Activated CD8-positive, alpha-beta memory T cell treated with anti-CD3 and anti-CD28 coated beads, Interleukin-2, amount 10 ng/mL, durations not matched to agents 7 days and 5 days (primary cell): ENCODE measurements around the gene RIN1. TPM values are rescaled to one million over a fixed set of nuclear protein-coding genes. Genes with fewer than 3 reads are reported as not detected.
A peak's percentile ranks its signal among the peaks of the same experiment; 100 is the strongest.

Source experiments
- ATAC-seq: fragments of 150-1000 bp; cut with Tn5 transposase; one replicate; pipeline ENCODE4 v1.10.0; 2021; ENCODE audit warnings: moderate library complexity
- CTCF ChIA-PET: fragments of 350-600 bp; sonication (Branson Sonifier 250); formaldehyde crosslinking; loops from one replicate; lab custom pipeline; 2021; ENCODE audit warnings: antibody characterized with exemption; lab: Charles Lee
- DNase-seq: peaks from one replicate; pipeline ENCODE4 v3.0.0-alpha.2; 2020
- H3K27ac Mint-ChIP-seq: one replicate; pipeline ENCODE4 v1.8.0; 2021; ENCODE audit warnings: mild to moderate bottlenecking, mixed read lengths
- H3K27me3 Mint-ChIP-seq: one replicate; pipeline ENCODE4 v1.8.0; 2021; ENCODE audit warnings: mixed read lengths
- H3K36me3 Mint-ChIP-seq: one replicate; pipeline ENCODE4 v1.8.0; 2021; ENCODE audit warnings: mild to moderate bottlenecking, mixed read lengths
- H3K4me1 Mint-ChIP-seq: one replicate; pipeline ENCODE4 v1.8.0; 2021; ENCODE audit warnings: mixed read lengths
- H3K4me3 Mint-ChIP-seq: one replicate; pipeline ENCODE4 v1.8.0; 2021; ENCODE audit warnings: mild to moderate bottlenecking, moderate library complexity, mixed read lengths
- H3K9me3 Mint-ChIP-seq: one replicate; pipeline ENCODE4 v1.8.0; 2022; ENCODE audit warnings: low read depth, mixed read lengths
- total RNA-seq, 2 experiments: library from RNA; stranded (reverse); gene quantifications; one replicate each; pipeline ENCODE4 v1.2.3, GENCODE V29; 2021

The RIN1 gene
- total RNA-seq, 2 experiments from 2014 or later = 0.68 to 2.5 TPM

DNA sequence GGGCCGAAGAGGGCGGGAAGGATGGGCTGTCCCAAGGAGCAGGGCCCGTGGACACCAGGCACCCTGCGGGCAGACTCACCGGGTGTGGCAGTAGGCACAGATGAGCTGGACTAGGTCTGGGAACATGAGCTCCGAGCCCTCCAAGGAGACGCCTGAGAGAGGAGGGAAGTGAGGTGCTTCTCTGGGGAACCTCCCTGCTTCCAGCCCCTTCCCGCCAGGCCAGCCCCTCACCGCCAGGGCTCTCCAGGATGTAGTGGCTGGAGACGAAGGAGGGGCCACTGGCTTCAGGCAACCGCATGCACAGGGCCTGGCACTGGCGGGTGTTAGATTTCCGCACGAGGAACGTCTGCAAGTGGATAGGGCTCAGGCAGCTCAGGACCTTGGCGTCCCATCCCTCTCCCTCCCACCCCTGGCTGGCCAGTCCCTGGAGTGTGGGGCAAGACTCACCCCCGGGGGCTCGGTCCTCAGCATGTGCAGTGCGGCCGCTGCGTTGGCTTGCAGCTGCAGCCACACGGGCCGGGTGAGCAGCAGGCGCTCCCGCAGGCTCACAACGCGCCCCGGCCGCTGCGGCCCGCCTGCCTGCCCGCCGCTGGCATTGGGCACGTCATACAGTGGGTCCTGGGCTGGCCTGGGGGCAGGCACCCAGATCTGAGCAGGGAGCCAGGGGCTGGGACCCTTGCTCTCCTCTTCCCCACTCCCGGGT, 552 bp downstream of the RIN1 start:
- Mint-ChIP-seq H3K27ac (no peak overlapping the region), H3K4me1 (peaks cover 36% of the 10 kb centered on the region), H3K36me3 (peaks cover 17% of the 10 kb centered on the region), H3K4me3 (no peak overlapping the region), H3K27me3 (no peaks in the 10 kb centered on the region), H3K9me3 (no peaks in the 10 kb centered on the region)
- ATAC-seq (peak; percentile 5), DNase-seq (peak; percentile 44)
- CTCF ChIA-PET = interaction anchor here (0.6 to 8.7 kb wide), 9 partner anchors 8 to 131 kb away, joined by 3 to 174 read pairs (median 5); partner anchors contain the start of genes BRMS1, CD248, PELI3 and TMEM151A

DNA sequence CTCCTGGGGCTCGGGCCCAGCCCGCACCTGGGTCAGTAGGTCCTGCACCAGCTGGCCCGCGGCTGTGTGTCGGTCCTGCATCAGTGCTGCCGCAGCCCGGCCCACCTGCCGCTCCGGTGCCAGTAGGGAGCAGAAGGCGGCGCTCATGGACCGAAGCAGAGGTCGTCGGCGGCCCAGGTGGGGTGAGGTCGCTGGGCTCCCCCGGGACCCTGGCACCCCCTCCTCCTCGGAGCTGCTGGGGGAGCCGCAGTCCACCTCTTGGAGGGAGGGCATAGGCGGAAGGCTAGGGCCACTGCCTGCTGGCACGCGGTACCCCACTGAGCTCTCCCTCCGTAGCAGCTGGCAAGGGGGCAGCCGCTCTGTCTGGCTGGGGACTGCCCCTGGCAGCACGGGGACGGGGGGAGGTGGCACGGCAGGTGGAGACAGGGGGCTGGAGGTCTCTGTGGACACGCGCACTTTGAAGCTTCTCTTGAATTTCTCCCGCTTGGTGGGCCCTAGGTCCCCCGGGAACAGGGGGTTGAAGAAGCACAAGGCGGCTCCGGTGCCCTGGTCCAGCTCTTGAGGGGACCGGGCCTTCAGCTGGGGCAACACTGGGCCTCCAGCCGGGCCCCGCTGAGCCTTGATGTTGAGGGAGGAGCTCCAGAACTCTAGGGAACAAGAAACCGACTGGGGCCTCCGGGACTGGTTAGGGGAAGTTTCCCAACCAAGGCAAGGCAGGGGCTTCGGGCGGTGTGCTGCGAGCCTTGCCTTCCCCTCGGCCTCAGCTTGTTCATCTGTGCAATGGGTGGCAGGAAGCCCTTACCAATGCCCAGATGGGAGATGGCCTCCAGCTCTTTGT, 1.4 kb downstream of the RIN1 start:
- DNase-seq (peak; percentile 40), ATAC-seq (no peak)
- no peak overlapping the region for H3K27ac Mint-ChIP-seq
- H3K9me3 Mint-ChIP-seq = no peaks in the 10 kb centered on the region
- peaks cover 17% of the 10 kb centered on the region for H3K36me3 Mint-ChIP-seq
- H3K4me1 Mint-ChIP-seq = peaks cover 36% of the 10 kb centered on the region
- no peak overlapping the region for H3K4me3 Mint-ChIP-seq
- CTCF ChIA-PET = interaction anchor here (0.7 to 8.7 kb wide), 7 partner anchors 9 to 54 kb away, joined by 3 to 174 read pairs (median 4); partner anchors contain the start of genes B4GAT1 and BRMS1
- no peaks in the 10 kb centered on the region for H3K27me3 Mint-ChIP-seq

DNA sequence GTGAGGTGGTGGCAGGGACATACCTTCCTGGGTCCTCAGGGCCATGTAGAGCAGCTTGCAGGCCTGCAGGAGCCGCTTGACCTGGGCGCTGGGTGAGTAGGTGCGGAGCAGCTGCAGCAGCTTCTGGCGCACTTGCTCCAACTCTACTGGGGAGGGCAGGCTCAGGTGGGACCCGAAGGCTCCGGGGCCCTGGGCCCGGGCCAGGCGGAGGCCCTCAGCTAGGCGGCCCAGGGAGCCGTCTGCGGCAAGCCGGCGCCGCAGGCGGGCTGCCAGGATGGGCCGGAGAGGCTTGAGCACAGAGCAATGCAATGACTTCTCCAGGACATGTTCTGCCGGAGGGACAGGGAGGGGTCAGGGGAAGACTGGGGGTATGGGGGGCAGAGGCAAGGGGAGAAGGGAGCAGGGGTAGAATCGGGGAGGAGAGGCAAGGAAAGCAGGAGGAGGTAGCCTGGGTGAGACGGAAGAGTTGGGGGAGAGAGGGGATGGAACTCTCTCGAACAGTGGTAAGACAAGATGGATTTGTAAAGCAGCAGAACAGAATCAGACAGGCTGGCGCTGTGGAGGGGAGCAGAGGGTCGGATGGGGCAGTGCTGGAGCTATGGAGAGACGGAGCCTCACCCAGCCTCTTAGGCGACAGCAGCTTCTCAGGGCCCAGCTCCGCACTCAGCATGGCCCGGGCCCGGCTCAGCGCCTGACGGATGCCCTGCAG, 2.2 kb downstream of the RIN1 start:
- DNase-seq (no peak), ATAC-seq (no peak)
- Mint-ChIP-seq H3K27ac (no peak overlapping the region), H3K27me3 (no peaks in the 10 kb centered on the region), H3K36me3 (peaks cover 17% of the 10 kb centered on the region), H3K9me3 (no peaks in the 10 kb centered on the region), H3K4me3 (no peak overlapping the region), H3K4me1 (peaks cover 35% of the 10 kb centered on the region)
- CTCF ChIA-PET = interaction anchor here (0.7 to 8.7 kb wide), 7 partner anchors 10 to 55 kb away, joined by 3 to 174 read pairs (median 4); partner anchors contain the start of genes B4GAT1 and BRMS1

DNA sequence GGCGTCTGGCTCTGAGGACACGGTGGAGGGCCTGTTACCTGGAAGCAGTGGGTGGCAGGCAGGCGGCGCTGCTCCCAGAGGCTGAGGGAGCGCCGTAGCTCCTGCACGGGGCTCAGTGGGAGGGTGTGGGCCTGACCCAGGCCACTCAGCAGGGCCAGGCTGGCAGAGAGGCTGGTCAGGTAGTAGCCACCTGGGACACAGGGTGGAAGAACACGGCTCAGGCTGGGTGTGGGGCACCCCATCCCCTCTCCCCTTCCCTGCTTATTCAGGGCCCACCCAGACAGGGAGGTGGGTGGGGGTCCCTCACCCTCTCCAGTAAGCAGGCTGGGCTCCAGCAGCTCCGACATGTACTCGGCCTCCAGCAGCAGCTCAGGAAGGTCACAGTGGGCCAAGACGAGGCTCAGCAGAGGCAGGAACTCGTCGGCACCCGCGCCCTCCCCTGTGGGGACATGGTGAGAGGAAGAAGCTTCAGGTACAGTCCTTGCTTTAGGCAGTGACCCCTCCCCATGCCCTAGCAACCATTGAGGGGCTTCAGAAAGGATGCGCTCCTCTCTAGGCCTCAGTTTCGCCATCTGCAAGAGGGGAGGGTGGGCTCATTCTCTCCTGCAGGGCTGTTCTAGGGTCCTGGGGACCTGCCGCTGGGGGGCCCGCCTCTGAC, 2.9 kb downstream of the RIN1 start:
- ATAC-seq = no peak
- H3K9me3 Mint-ChIP-seq = no peaks in the 10 kb centered on the region

DNA sequence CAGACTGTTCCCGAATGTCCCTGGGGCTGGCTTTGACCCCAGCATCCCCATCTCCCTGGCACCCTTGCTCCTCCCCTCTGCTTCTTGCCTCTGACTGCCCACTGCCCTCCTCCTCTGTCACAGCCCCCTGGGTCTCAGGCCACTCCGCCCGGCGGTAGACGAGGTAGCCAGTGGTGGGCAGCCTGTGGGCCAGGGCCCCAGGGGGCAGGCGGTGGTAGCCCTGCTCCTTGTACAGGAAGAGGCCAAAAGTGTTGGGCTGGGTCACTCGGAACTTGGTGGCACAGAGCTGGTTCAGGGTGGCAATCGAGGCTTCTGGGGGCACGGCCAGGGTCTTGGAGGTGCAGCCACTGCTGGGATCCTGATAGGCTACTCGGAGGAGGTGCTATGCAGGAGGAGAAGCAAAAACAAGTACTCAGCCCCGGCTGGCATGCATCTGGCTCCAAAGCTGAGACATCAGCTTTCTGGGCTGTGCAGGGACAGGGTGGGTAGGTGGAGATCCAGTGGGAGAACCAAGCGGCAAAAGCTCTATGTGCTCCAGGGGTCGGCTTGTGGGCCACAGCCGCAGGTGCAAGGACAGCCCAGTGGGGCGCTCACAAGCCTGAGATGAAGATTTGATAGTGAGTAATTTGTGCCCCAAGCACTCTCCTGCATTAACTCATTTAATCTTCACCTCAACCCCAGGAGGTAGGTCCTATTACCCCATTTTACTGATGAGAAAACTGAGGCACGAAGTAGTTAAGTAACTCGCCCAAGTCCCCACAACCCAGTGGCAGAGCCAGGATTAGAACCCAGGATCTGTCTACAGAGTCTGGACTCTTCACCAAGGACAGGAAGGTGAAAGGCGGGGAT, 3.6 kb downstream of the RIN1 start:
- ATAC-seq (no peak), DNase-seq (no peak)
- Mint-ChIP-seq H3K36me3 (peaks cover 9% of the 10 kb centered on the region), H3K27me3 (no peaks in the 10 kb centered on the region), H3K4me3 (no peak overlapping the region), H3K4me1 (peaks cover 35% of the 10 kb centered on the region), H3K27ac (peak overlapping the region; percentile 9), H3K9me3 (no peaks in the 10 kb centered on the region)
- CTCF ChIA-PET = interaction anchor here (1.0 to 8.7 kb wide), 4 partner anchors 20 to 56 kb away, joined by 3 to 174 read pairs (median 4); no protein-coding TSS in a partner anchor

More for the DNA sequence above, 2.9 kb downstream of the RIN1 start:
- H3K4me1 Mint-ChIP-seq = peaks cover 35% of the 10 kb centered on the region
- no peak overlapping the region for H3K4me3 Mint-ChIP-seq
- peaks cover 13% of the 10 kb centered on the region for H3K36me3 Mint-ChIP-seq
- H3K27me3 Mint-ChIP-seq = no peaks in the 10 kb centered on the region
- CTCF ChIA-PET = interaction anchor here (1.0 to 8.7 kb wide), 5 partner anchors 11 to 56 kb away, joined by 3 to 174 read pairs (median 3); partner anchors contain the start of gene BRMS1
- DNase-seq = no peak
- peak overlapping the region; percentile 9 for H3K27ac Mint-ChIP-seq

DNA sequence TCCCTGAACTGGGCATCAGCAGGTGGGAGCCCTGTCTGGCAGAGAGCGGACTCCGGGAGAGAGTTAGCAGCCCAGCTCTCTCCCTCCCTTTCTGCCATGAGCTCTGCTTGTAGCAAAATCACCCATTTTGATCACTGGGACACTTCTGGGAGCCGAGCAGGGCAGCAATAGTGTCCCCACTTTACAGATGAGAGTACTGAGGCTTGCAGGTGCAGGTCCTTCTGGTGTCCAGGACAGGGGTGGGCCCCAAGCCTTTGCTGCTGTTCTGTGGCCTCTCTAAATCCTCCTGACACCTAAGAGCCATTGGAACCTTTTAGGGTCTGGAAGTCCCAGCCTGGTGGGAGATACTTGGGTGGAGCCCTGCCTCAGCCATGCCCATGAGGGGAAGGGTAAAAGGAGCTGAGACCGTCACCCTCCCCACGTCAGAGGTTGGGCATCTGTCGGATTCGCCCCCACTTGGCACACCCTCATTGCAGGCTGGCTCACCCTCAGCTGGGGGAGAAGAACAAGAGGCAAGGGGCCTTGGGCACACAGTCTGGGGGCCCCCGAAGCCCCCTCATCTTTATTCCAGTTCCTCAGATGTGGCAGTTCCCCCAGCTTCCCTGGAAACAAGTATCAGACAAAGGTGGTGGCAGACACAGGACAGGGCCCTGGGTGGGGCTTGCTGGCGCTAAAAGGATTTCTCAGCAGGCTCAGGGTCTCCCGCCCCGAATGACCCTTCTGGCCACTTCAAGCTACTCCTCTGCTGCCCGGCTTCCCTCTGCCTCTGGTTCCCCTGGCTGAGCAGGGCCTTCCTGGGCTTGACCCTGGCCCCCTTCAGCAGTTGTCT, 4.5 kb downstream of the RIN1 start:
- Mint-ChIP-seq H3K9me3 (no peaks in the 10 kb centered on the region), H3K4me1 (peaks cover 34% of the 10 kb centered on the region), H3K36me3 (peaks cover 3% of the 10 kb centered on the region), H3K27ac (no peak overlapping the region), H3K27me3 (no peaks in the 10 kb centered on the region), H3K4me3 (no peak overlapping the region)
- no peak for DNase-seq
- no peak for ATAC-seq
- CTCF ChIA-PET = interaction anchor here (1.6 to 8.7 kb wide), 2 partner anchors 20 to 54 kb away, joined by 6 to 174 read pairs; no protein-coding TSS in a partner anchor

DNA sequence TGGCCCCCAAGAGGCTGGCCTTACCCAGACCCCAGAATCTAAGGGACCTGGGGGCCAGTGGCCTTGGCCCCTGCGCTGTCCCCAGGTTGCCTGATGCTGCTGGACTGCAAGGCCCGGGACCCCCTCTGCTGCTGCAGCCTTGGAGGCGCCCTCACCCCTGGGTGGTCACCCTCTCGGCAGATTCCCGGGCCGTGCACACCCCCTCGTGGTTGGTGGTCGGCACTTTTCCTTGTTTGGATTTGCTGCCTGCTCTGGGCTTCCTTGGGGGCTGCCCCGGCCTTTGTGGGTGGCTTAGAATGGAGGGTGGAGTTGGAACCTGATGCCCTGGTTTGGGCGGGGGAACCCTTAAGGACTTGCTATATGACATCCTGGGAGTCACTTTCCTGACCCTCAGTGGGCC, 5.3 kb downstream of the RIN1 start:
- Mint-ChIP-seq H3K9me3 (no peaks in the 10 kb centered on the region), H3K27ac (no peak overlapping the region), H3K36me3 (no peaks in the 10 kb centered on the region), H3K27me3 (no peaks in the 10 kb centered on the region), H3K4me1 (peaks cover 33% of the 10 kb centered on the region), H3K4me3 (no peak overlapping the region)
- no peak for ATAC-seq
- no peak for DNase-seq
- CTCF ChIA-PET = interaction anchor here (0.9 to 8.7 kb wide), 6 partner anchors 13 to 58 kb away, joined by 3 to 174 read pairs (median 8); partner anchors contain the start of genes B4GAT1 and CD248

DNA sequence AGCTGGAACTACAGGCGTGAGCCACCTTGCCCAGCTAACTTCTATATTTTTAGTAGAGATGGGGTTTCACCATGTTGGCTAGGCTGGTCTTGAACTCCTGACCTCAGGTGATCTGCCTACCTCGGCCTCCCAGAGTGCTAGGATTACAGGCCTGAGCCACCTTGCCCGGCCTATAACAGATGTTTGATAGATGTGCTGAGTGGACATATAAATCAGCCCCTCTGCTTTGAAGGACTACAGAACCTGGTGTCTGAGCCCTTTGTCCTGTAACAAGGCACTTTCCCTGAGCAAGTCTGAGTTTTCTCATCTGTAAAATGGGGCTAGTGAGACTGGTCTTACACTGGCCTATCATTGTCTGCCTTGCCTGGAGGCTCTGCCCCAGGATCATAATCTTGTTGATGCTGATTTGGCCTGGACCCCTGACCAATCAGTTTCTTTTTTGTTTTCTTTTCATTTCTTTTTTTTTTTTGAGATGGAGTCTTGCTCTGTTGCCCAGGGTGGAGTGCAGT, 7.0 kb downstream of the RIN1 start:
- no peak for ATAC-seq
- Mint-ChIP-seq H3K36me3 (no peaks in the 10 kb centered on the region), H3K27ac (peak overlapping the region; percentile 81), H3K4me1 (peaks cover 45% of the 10 kb centered on the region), H3K27me3 (no peaks in the 10 kb centered on the region), H3K9me3 (no peaks in the 10 kb centered on the region), H3K4me3 (no peak overlapping the region)
- DNase-seq = no peak
- CTCF ChIA-PET = interaction anchor here (0.8 to 8.7 kb wide), 10 partner anchors 10 to 107 kb away, joined by 3 to 174 read pairs (median 5); partner anchors contain the start of genes B4GAT1 and CD248

DNA sequence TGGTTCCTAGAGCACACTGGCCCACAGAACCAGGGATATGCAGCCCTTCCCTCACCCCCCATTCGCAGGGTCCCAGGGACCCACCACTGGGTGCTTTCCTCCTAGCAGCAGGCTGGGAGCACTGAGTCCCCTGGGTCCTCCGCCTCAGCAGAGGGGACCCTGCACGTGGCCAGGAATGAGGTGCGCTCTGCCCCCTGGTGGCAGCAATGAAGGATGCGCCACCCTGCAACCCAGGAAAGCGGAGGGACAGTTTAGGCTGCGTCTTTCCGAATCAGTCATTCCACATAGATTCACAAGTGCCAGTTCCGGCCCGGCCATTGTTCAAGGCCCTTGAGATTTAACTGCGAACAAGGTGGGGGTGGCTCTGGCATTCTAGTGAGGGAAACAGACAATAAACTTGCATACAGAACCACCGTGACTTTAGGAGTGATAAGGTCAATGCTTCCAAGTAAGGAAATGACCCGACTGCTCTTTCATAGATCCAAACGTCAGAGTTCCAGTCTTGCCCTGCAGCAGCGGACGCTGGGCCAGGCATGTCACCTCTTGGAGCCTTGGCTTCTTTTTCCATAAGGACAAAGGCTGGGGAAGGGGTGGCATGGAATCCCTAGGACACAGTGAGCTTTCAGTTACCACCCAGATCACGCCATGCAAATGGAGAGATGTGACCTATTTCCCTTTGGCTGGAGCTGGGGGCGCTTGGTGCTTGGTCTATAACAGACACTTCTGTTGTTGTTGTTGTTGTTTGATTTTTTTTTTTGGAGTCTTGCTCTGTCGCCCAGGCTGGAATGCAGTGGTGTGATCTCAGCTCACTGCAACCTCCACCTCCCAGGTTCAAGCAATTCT, 7.7 kb downstream of the RIN1 start:
- CTCF ChIA-PET = interaction anchor here (0.8 to 8.7 kb wide), 9 partner anchors 11 to 106 kb away, joined by 3 to 174 read pairs (median 5); partner anchors contain the start of genes B4GAT1 and CD248
- Mint-ChIP-seq H3K27me3 (no peaks in the 10 kb centered on the region), H3K4me1 (peaks cover 51% of the 10 kb centered on the region), H3K27ac (peak overlapping the region; percentile 81), H3K9me3 (no peaks in the 10 kb centered on the region), H3K36me3 (no peaks in the 10 kb centered on the region), H3K4me3 (peak overlapping the region; percentile 10)
- ATAC-seq = peak; percentile 85
- peak; percentile 89 for DNase-seq

DNA sequence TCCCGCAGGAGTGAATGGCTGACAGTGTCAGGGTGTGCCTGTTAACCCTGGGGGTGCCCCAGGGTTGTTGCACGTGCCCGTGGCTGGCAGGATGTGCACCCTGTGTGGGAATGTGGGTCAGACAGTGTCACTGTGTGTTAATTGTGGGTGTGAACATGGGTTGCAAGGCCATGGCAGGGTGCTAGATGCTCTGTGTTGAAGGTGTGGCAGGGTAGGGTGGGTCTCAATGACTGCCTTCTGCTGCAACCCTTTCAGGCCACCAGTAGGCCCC, 8.3 kb downstream of the RIN1 start:
- Mint-ChIP-seq H3K36me3 (no peaks in the 10 kb centered on the region), H3K9me3 (no peaks in the 10 kb centered on the region), H3K4me1 (peaks cover 51% of the 10 kb centered on the region), H3K27ac (peak overlapping the region; percentile 81), H3K27me3 (no peaks in the 10 kb centered on the region), H3K4me3 (no peak overlapping the region)
- DNase-seq (peak; percentile 79), ATAC-seq (peak; percentile 63)
- CTCF ChIA-PET = no interaction called here
